ENCODE data around the gene KIF1C.
A peak's percentile ranks its signal among the peaks of the same experiment; 100 is the strongest.
"Not testable (repeated sequence)": the region's sequence is repeated elsewhere in the genome, so short reads cannot be mapped to it uniquely, and the experiment has no call there.

Gene KIF1C

DNA sequence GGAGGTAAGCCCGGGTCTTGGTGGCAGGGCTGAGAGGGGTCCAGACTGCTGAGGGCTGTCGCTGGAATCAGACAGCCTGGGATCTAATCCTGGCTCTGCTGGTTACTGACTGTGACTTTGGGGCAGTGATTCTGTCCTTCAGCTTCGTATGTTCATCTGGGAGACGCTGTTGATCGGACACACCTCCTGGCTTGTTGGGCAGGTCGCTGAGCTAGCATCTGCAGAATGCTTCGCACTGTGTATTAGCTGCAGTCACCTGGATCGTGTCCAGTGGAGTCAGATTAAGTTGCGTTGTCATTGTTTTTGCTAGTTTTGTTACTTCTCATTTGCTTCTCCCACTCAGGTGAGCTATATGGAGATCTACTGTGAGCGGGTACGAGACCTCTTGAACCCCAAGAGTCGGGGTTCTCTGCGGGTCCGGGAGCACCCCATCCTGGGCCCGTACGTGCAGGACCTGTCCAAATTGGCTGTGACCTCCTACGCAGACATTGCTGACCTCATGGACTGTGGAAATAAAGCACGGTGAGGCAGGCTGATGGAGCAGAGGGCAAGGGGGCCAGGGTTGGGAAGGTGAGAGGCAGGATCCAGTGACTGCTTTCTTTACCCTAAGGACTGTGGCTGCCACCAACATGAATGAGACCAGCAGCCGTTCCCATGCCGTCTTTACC is 4.5 kb downstream of the KIF1C start:
- DNase-seq (ENCODE audit: low read depth), result no peak

DNA sequence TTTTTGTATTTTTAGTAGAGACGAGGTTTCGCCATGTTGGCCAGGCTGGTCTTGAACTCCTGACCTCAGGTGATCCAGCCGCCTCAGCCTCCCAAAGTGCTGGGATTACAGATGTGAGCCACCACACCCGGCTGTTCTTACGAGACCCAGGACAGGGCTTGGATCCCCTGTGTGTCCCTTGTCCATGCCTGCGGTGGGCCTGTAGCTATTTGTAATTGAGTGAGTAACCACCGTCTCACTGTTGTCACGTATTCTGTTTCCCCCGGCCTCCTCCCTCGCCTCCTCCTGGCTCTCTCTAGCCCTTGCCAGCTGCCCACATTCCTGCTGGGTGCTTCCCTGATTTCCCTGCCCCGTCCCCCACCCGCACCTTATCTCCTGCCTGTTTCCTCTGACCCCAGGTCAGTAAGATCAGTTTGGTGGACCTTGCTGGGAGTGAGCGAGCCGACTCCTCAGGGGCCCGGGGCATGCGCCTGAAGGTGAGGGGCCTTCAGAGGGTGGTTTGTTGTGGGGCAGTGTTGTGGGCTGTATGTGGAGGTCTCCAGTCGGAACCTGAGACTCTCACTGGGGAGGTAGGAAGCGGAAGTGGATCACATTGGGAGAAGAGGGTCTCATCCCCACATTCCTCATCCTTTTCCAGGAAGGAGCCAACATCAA is 5.6 kb downstream of the KIF1C start:
- no peak for DNase-seq (ENCODE audit: low read depth)

DNA sequence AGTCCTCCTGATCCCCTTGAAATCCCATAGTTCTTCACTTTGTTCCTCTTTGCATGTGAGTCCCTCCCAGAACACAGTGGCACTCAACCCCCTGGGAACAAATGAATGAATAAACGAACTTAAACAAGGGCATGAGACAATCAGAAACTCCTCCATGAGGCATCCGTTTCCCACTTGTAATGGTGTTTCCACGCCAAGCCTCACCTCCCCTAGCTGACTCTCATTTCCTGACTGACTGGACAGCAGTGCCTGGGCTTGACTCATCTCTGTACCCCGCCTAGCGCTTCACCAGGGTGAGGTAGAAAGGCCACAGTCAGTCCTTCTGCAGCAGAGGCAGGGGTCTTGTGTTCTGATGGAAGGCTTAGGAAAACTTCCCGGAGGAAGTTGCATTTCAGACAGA is 14.2 kb downstream of the KIF1C start:
- no peak for DNase-seq (ENCODE audit: low read depth)

DNA sequence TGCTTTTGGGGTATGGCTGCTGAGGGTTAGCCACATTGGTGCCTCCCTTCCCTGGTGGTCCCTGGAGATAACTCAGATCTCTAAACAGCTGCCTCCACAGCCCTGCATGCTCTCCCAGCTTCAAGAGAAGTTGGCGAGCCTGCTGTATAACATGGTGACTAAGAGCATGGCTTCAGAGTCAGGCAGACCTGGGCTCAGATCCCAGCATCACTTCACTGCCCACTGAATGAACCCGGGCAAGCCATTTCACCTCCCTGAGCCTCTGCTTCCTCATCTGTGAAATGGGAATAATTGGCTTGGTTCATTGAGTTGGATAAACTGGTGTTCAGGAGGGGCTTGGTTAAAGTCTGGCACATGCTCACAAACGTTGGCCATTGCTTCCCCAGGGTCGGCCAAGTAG is 16.6 kb downstream of the KIF1C start:
- DNase-seq (ENCODE audit: low read depth), result no peak

DNA sequence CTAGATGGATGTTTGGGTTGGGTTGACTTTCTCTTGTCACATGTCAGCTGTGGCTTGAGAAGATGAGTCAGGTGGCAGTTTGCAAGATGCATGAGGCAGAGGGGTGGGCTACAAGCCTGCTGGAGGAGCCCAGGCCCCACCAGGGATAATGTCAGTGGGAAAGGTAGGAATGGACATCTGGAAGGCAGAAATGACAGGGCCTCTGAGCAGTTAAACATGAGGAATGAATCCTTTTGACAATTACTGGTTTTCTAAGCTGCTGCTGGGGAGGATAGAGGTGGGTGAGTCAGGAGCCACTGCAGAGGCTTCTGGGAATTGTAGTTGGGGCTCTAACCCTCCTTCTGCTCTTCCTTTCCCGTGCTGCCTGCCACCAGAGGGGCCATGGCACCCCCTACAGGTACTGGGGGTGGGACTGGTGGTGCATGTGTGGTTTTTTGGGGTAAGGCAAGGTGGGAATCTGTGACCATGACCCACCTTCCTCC is 21.8 kb downstream of the KIF1C start:
- DNase-seq (ENCODE audit: low read depth), result no peak

DNA sequence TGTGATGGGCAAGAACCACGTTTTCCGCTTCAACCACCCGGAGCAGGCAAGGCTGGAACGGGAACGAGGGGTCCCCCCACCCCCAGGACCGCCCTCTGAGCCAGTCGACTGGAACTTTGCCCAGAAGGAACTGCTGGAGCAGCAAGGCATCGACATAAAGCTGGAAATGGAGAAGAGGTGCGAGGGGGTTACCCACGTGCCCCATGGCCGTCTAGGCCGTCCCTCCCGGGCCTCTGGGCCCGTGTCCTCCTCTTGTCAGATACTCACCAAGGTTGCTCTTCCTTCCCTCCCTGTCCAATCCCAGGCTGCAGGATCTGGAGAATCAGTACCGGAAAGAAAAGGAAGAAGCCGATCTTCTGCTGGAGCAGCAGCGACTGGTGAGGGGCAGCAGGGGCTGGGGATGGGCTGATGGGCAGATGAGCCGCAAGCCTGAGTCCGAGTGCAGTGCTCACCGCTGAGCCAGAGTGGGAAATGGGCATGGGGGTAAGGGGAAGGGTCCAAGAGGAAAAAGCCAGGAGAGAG is 22.8 kb downstream of the KIF1C start:
- DNase-seq (ENCODE audit: low read depth), result no peak

DNA sequence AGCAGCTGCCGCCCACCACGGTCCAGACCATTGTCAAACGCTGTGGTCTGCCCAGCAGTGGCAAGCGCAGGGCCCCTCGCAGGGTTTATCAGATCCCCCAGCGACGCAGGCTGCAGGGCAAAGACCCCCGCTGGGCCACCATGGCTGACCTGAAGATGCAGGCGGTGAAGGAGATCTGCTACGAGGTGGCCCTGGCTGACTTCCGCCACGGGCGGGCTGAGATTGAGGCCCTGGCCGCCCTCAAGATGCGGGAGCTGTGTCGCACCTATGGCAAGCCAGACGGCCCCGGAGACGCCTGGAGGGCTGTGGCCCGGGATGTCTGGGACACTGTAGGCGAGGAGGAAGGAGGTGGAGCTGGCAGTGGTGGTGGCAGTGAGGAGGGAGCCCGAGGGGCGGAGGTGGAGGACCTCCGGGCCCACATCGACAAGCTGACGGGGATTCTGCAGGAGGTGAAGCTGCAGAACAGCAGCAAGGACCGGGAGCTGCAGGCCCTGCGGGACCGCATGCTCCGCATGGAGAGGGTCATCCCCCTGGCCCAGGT is 24.5 kb downstream of the KIF1C start:
- no peak for DNase-seq (ENCODE audit: low read depth)

DNA sequence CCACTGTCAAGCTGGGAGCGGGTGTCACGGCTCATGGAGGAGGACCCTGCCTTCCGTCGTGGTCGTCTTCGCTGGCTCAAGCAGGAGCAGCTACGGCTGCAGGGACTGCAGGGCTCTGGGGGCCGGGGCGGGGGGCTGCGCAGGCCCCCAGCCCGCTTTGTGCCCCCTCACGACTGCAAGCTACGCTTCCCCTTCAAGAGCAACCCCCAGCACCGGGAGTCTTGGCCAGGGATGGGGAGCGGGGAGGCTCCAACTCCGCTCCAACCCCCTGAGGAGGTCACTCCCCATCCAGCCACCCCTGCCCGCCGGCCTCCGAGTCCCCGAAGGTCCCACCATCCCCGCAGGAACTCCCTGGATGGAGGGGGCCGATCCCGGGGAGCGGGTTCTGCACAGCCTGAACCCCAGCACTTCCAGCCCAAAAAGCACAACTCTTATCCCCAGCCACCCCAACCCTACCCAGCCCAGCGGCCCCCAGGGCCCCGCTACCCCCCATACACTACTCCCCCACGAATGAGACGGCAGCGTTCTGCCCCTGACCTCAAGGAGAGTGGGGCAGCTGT is 25.9 kb downstream of the KIF1C start:
- DNase-seq (ENCODE audit: low read depth), result no peak

DNA sequence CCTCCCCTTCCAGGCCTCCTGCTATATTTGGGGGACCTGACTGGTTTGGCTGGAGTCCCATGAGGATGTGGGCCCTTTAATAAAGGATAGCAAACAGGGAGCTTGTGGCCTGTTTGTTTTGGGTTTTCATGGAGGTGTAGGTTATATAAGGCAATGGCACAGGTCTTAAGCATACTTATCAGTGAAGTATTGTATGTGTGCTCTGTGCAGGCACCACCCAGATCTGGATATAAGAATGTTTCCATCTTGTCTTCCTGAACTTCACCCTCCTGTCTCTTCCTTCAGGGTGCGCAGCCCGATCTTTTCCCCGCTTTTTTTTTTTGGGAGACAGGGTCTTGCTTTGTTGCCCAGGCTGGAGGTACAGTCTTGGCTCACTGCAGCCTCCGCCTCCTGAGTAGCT is 26.9 kb downstream of the KIF1C start:
- DNase-seq (ENCODE audit: low read depth), result no peak

DNA sequence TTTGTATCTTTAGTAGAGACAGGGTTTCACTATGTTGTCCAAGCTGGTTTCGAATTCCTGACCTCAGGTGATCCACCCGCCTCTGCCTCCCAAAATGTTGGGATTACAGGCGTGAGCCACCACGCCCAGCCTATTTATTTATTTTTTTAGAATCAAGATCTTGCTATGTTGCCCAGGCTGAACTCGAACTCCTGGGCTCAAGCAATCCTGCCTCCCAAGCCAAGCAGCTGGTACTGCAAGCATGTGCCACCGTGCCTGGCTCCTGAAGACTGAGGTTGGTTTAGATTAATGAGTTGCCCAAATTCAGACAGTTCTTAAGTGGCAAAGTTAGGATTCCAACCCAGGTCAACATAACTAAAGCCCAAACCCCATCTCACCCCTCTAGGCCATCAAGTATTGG is 29.5 kb downstream of the KIF1C start:
- no peak for DNase-seq (ENCODE audit: low read depth)

DNA sequence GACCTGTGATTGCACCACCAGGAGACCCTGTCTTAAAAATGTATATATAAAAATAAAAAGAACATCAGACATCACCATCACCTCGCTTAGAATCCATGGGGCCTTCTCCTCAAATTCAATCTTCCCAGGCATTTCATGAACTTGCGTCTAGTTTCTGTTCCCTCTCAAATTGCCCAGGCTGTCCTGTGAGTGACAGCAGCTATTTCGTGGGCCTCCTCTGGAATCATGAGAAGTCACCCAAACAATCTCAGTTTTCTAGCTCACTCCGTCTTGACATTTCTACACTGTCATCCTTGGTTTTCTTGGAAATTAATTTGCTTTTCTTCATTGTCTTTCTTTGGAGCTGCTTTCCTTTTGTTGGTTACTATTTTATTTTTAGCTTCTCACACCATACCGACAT is 30.2 kb downstream of the KIF1C start:
- DNase-seq (ENCODE audit: low read depth), result no peak

DNA sequence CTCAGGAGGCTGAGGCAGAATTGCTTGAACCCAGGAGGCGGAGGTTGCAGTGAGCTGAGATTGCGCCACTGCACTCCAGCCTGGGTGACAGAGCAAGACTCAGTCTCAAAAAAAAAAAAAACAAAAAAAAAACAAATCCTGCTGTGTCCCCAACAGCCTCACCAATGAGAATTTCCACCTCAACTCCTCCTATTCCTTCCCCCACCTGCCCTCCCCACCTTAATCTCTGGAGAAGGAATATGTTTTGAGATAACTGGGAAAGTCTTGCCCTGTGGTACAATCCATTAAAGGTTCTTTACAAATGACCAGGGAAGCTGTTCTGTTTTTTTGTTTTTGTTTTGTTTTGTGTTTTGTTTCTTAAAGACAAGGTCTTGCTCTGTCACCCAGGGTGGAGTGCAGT is 32.4 kb downstream of the KIF1C start:
- DNase-seq (ENCODE audit: low read depth), result not testable (repeated sequence)

DNA sequence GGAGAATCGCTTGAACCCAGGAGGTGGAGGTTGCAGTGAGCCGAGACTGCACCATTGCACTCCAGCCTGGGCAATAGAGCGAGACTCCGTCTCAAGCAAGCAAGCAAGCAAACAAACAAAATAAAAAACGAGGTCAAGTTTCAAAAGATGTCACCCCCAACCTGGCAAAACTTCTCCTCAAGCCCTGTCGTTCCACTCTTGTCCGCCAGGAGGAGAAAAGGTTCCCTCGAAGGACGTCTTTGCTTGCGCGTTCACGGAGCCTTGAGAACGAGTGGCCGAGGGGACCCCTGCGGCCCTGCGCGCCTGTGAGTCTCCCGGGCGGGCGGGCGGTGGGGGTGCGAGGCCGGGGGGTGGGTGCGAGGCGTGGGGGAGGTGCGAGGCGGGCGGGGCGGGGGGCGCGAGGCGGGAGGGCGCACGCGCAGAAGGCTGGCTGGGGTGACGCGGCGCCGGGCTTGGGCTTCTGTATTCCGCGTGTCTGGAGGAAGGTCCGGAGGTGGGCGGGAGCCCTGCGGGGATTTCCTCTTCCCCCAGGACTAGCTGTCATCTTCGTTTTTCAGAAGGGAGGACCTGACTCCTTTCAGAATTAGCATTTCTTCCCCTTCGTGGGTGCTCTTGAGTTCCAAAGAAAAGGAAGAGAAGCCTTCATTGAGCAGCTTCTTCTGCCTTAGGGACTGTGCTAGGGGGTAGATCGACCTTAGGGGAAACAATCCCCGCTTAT is 33.8 kb downstream of the KIF1C start:
- DNase-seq (ENCODE audit: low read depth), result peak; percentile 63

DNA sequence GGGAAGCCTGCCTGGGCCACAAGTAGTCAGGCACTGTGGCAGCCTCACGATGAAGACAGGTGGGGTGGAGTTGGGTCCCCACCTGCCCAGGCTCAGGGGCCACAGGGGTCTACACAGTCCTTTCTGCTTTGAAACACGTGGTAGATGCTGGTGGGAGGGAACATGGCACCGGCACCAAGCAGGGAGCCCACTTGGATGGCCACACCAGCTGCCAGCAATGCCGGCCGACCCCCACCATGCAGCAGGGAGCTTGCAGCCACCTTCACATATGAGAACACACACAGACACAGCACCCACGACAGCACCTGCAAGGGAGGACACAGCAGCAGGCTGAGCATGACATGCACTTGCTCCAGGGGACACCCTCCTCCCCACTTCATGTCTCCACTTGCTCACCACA is 35.1 kb downstream of the KIF1C start:
- no peak for DNase-seq (ENCODE audit: low read depth)

DNA sequence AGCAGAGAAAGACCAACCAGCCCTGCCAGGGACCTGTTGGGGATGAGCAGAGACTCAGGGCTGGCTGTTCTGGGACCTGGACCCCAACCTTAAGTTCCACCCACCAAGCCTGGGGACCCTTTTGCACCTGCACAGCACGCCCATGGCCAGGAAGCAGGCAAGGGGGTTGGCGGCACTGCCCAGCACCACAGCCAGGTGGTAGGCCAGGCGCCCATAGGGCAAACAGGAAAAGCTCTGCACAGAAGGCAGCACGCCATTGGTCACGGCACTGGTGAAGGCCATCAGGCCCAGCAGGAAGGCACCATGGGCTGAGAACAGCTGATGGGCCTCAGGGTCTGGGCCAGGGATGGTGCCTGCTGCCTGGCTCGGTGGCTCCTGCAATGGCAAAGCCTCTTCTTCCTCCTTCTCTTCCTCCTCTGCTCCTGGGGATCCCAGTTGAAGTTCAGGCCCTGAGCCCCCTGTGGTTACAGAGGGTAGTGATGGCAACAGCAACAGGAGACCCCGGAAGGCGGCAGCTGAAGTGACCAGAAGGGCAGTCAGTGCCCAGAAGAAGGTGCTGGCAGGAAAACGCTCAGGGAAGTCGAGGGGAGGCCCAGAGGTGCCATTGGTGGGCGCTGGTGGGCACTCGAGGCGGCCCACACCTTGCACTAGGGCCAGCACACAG is 35.7 kb downstream of the KIF1C start:
- no peak for DNase-seq (ENCODE audit: low read depth)

DNA sequence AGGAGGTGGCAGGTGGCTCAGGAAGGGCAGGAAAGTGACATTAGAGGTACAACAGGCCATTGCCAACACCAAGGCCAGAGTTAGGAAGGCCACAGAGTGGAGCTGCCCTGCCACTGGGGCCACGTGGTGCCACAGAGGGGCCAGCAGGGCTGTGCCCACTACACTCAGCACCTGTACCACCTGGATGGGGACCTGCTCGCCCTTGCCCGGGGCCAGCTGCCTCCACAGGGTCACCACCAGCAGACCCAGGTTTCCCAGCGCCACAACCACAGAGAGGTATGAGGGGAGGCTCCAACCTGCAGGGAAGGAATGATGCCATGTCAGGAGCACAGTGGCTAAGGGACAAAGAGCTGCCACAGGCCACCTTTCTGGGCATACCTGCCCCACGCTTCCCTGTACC is 36.3 kb downstream of the KIF1C start:
- DNase-seq (ENCODE audit: low read depth), result no peak

DNA sequence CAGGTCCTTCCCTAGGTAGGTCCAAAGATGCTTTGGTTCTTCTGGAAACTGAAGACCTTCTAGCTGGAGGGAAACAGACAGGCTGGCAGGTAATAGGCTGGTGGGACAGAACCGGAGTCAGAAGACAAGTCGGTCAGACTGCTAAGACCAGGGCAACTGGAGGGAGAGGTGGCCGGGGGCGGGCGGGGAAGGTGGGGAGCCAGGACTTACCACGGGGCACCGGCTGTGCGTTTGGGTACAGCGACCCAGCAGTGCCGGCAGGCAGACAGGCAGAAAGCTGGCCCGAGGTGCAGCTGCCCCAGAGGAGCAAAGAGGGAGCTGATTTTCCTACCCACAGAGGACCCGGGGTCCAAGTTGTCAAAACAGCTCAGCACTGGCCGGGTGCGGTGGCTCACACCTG is 36.9 kb downstream of the KIF1C start:
- no peak for DNase-seq (ENCODE audit: low read depth)

DNA sequence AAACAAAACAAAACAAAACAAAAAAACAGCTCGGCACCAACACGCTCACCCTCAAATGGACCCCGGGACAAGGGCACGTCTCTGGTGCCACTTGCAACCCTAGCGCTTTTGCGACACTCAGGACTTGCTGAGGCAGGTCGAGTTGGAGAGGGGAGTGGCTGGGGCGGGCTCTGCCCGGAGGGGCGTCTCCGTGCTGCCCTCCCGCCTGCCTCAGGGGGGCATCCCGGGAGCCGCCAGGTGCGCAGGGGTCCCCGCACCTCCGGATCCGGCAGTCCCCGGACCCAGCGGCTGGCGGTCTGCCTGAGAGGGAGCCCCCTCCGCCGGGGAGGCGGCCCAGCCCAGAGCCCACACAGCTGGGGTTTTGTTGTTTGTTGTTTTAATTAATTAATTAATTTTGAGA is 37.6 kb downstream of the KIF1C start, which contains the start of gene SLC52A1:
Gene SLC52A1, minus strand, starts transcription at position 112 of the 400 bp plus-strand sequence. CDS start 820 bp downstream, outside the sequence.
- DNase-seq (ENCODE audit: low read depth), result no peak

DNA sequence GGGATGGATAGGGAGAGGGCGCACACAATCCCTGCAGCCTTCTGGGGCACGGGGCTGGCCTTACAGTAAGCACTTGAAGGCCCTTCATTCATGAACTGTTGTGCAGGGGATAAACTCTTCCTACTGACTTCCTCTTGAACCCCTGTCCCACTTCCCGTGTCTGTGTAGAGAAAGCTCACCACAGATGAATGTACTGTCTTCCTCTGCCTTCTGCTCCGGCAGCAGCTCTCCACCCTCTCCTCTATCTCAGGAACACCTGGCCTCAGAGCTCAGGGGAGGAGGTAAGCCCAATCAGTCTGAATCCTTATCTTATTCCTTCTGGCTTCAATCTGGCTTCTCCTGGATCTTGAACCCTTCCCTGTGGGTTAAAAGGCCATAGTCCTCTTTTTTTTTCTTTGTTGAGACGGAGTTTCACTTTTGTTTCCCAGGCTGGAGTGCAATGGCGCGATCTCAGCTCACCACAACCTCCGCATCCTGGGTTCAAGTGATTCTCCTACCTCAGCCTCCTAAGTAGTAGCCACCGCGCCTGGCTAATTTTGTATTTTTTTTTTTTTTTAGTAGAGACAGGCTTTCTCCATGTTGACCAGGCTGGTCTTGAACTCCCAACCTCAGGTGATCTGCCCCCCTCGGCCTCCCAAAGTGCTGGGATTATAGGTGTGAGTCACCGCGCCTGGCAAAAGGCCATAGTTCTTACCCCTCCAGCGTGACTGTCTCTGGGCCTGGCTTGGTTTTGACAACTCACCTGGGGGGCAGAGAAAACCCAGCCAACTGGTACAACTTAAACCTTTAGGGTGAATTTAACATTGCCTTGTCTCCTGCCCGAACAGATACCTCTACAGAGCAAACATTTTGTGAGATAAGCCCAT is 44.6 kb downstream of the KIF1C start:
- DNase-seq (ENCODE audit: low read depth), result no peak

DNA sequence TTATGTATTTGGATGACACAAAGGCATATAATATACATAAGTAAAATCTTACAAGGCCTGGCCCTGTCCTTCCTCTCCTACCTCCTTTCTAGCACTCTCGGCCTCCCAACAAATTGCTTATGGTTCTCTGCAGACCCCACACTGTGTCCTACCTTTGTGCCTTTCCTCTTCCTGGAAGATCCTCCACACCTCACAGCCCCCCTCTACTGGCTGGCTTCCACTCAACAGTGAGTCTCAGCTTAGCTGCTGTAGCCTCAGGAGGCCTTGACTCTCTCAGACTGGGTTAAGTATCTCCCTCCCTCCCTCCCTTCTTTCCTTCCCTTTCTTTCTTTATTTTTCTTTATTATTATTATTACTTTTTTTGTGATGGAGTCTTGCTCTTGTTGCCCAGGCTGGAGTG is 45.8 kb downstream of the KIF1C start:
- no peak for DNase-seq (ENCODE audit: low read depth)

DNA sequence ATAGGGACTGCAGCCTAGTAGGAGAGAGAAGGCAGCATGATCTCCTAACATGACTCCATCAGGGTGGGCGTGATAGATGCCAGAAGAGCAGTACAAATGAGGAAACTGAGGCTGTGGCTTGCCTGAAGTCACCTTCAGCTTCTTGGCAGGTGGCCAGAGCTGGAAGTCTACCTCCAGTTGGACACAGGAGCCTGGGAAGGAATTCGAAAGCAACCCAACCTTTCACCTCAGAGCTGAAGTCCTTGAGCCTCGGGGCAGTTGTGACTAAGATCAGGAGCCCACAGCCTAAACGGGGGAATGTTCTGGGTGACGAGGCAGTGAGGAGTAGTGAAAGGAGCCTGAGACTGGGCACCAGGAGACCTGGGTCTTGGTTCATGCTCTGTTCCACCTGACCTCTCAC is 46.9 kb downstream of the KIF1C start:
- DNase-seq (ENCODE audit: low read depth), result no peak
